H9 (cell line): ENCODE data around the gene AXIN2. TPM values are rescaled to one million over a fixed set of nuclear protein-coding genes. Genes with fewer than 3 reads are reported as not detected.

Experiments used
- DNase-seq: peaks from one replicate; pipeline ENCODE4 v3.0.0-alpha.2; 2017
- H2AFZ ChIP-seq: one replicate; pipeline ENCODE4 v1.6.1; 2013; ENCODE audit warnings: mild to moderate bottlenecking, low read length, control low read depth, moderate library complexity
- H2AK5ac ChIP-seq: 2 replicates; pipeline ENCODE4 v1.6.1; 2013; ENCODE audit warnings: low read length, control low read depth, mixed read lengths; ENCODE audit not compliant: insufficient read length
- H2BK120ac ChIP-seq: one replicate; pipeline ENCODE4 v1.6.1; 2013; ENCODE audit warnings: low read depth, mild to moderate bottlenecking, low read length, control low read depth, inconsistent platforms; ENCODE audit not compliant: poor library complexity, severe bottlenecking
- H2BK12ac ChIP-seq: 2 replicates; pipeline ENCODE4 v1.6.1; 2013; ENCODE audit warnings: low read length, control low read depth, mixed read lengths, low read depth; ENCODE audit not compliant: insufficient read length
- H2BK15ac ChIP-seq: 2 replicates; pipeline ENCODE4 v1.6.1; 2013; ENCODE audit warnings: low read depth, low read length, control low read depth
- H2BK20ac ChIP-seq: one replicate; pipeline ENCODE4 v1.6.1; 2013; ENCODE audit warnings: low read depth, mild to moderate bottlenecking, low read length, control low read depth, inconsistent platforms; ENCODE audit not compliant: poor library complexity, severe bottlenecking
- H2BK5ac ChIP-seq: 2 replicates; pipeline ENCODE4 v1.6.1; 2013; ENCODE audit warnings: low read length, control low read depth, mixed read lengths; ENCODE audit not compliant: insufficient read length
- H3K14ac ChIP-seq: 2 replicates; pipeline ENCODE4 v1.6.1; 2013; ENCODE audit warnings: low read length, control low read depth; ENCODE audit not compliant: insufficient read depth
- H3K18ac ChIP-seq: 2 replicates; pipeline ENCODE4 v1.6.1; 2013; ENCODE audit warnings: low read depth, mild to moderate bottlenecking, mixed read lengths, low read length, control low read depth; ENCODE audit not compliant: insufficient read length
- H3K23ac ChIP-seq: 2 replicates; pipeline ENCODE4 v1.6.1; 2013; ENCODE audit warnings: low read length, control low read depth, mixed read lengths, low read depth; ENCODE audit not compliant: insufficient read length
- H3K23me2 ChIP-seq: 2 replicates; pipeline ENCODE4 v1.6.1; 2013; ENCODE audit warnings: low read depth, mild to moderate bottlenecking, mixed read lengths, low read length, control low read depth; ENCODE audit not compliant: insufficient read length, poor library complexity, severe bottlenecking
- H3K27ac ChIP-seq: 2 replicates; pipeline ENCODE4 v1.5.1; 2013; ENCODE audit warnings: low read length, control low read depth, mixed read lengths, low read depth; ENCODE audit not compliant: insufficient read length
- H3K27me3 ChIP-seq: 2 replicates; pipeline ENCODE4 v1.6.1; 2013; ENCODE audit warnings: low read length, control low read depth, inconsistent platforms; ENCODE audit not compliant: insufficient read depth
- H3K4ac ChIP-seq: 2 replicates; pipeline ENCODE4 v1.6.1; 2013; ENCODE audit warnings: low read depth, mild to moderate bottlenecking, control low read depth, inconsistent platforms, low read length, moderate library complexity
- H3K4me1 ChIP-seq: 2 replicates; pipeline ENCODE4 v1.6.1; 2013; ENCODE audit warnings: low read length, control low read depth, inconsistent platforms; ENCODE audit not compliant: insufficient read depth
- H3K4me2 ChIP-seq: 2 replicates; pipeline ENCODE4 v1.6.1; 2013; ENCODE audit warnings: low read length, control low read depth, mixed read lengths; ENCODE audit not compliant: insufficient read length, insufficient read depth
- H3K56ac ChIP-seq: 2 replicates; pipeline ENCODE4 v1.6.1; 2013; ENCODE audit warnings: low read depth, mild to moderate bottlenecking, mixed read lengths, low read length, control low read depth; ENCODE audit not compliant: insufficient read length
- H3K79me1 ChIP-seq: 2 replicates; pipeline ENCODE4 v1.6.1; 2013; ENCODE audit warnings: low read depth, mild to moderate bottlenecking, moderate library complexity, low read length, control low read depth, inconsistent platforms; ENCODE audit not compliant: insufficient read depth, poor library complexity, severe bottlenecking
- H3K79me2 ChIP-seq: 2 replicates; pipeline ENCODE4 v1.6.1; 2013; ENCODE audit warnings: low read length, control low read depth, inconsistent platforms; ENCODE audit not compliant: insufficient read depth
- H3K9ac ChIP-seq: 2 replicates; pipeline ENCODE4 v1.6.1; 2013; ENCODE audit warnings: low read length, control low read depth, mixed read lengths; ENCODE audit not compliant: insufficient read length; ENCODE audit errors: extremely low read depth
- H3K9me3 ChIP-seq: one replicate; pipeline ENCODE4 v1.6.1; 2013; ENCODE audit warnings: low read depth, low read length, inconsistent platforms; ENCODE audit not compliant: control insufficient read depth
- H3T11ph ChIP-seq: one replicate; pipeline ENCODE4 v1.6.1; 2013; ENCODE audit warnings: mild to moderate bottlenecking, low read length, control low read depth, inconsistent platforms
- H4K20me1 ChIP-seq: one replicate; pipeline ENCODE4 v1.6.1; 2013; ENCODE audit not compliant: control insufficient read depth, insufficient read length, insufficient read depth
- H4K5ac ChIP-seq: 2 replicates; pipeline ENCODE4 v1.6.1; 2013; ENCODE audit warnings: low read depth, mild to moderate bottlenecking, mixed read lengths, low read length, control low read depth; ENCODE audit not compliant: insufficient read length
- H4K8ac ChIP-seq: replicated peaks from 2 replicates; pipeline ENCODE4 v1.6.1; 2013; ENCODE audit warnings: low read length, control low read depth, mixed read lengths, low read depth; ENCODE audit not compliant: insufficient read length
- H4K91ac ChIP-seq: 2 replicates; pipeline ENCODE4 v1.6.1; 2013; ENCODE audit warnings: low read depth, mild to moderate bottlenecking, moderate library complexity, mixed read lengths, low read length, control low read depth; ENCODE audit not compliant: insufficient read length
- H3K27ac Mint-ChIP-seq, 3 experiments: 2 replicates in 2 of 3; 3 replicates in 1 of 3; pipeline ENCODE4 v1.8.0; 2020 to 2021; ENCODE audit warnings: mixed read lengths in 3 of 3, mild to moderate bottlenecking in 1 of 3, moderate library complexity in 1 of 3
- H3K27me3 Mint-ChIP-seq: 2 replicates; pipeline ENCODE4 v1.8.0; 2021; ENCODE audit warnings: low read depth, mild to moderate bottlenecking, moderate library complexity, mixed read lengths
- H3K36me3 Mint-ChIP-seq, 3 experiments: 2 replicates in 2 of 3; 3 replicates in 1 of 3; pipeline ENCODE4 v1.8.0; 2020 to 2021; ENCODE audit warnings: low read depth in 3 of 3, mixed read lengths in 3 of 3; ENCODE audit not compliant: insufficient read depth in 1 of 3
- H3K4me1 Mint-ChIP-seq, 2 experiments: 2 replicates each; pipeline ENCODE4 v1.8.0; 2020; ENCODE audit warnings: mixed read lengths in 2 of 2
- H3K4me3 Mint-ChIP-seq, 2 experiments: 2 replicates in 1 of 2; 3 replicates in 1 of 2; pipeline ENCODE4 v1.8.0; 2020 to 2021; ENCODE audit warnings: mild to moderate bottlenecking in 2 of 2, mixed read lengths in 2 of 2, moderate library complexity in 1 of 2
- H3K9me3 Mint-ChIP-seq, 2 experiments: 2 replicates in 1 of 2; 3 replicates in 1 of 2; pipeline ENCODE4 v1.8.0; 2020; ENCODE audit warnings: mild to moderate bottlenecking in 2 of 2, mixed read lengths in 2 of 2, moderate library complexity in 1 of 2
- WGBS: extraction: QIAGEN DNeasy Blood & Tissue Kit; methylation state at CpG from one replicate; pipeline ENCODE4 v1.1.7; 2013; ENCODE audit warnings: missing lambda C conversion rate, low lambda C conversion rate, mixed read lengths; ENCODE audit not compliant: insufficient read length; ENCODE audit errors: extremely low coverage; 5-methylcytosine and 5-hydroxymethylcytosine counted together
- total RNA-seq: library from RNA; stranded (reverse); gene quantifications from 2 replicates; pipeline ENCODE4 v1.2.1, GENCODE V29; 2021
- TF ChIP-seq, protein P1 (sequence below): fragments of 200-600 bp; sonication (generic); conservative IDR thresholded peaks from 3 replicates; pipeline ENCODE4 v1.8.0; 2021; ENCODE audit warnings: antibody characterized with exemption, mild to moderate bottlenecking

Gene AXIN2
- total RNA-seq, 1 experiment from 2014 or later, result 35.0 TPM

DNA sequence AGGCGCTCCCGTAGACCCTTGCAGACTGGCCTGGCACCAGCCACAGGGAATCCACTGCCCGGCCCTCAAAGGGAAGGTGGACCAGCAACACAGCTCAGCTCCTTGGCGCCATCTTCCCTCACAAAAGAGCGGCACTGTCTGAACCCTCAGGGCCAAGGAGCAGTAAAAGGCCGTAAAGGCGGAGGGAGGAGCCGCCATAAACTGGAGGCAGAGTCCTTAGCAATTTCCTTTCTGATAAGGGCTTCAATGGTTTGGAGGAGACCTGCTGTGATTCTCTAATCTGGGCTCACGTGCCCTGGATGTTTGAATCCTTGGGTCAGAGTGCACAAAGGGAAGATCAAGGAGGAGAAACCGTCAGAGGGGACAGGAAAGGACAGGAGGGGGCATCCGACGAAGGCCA lies 15.5 kb upstream of the AXIN2 start:
- Histone ChIP-seq H2AFZ (no peak overlapping the region), H3K27ac (no peak overlapping the region), H2BK12ac (no peak overlapping the region), H2BK20ac (no peak overlapping the region), H3K4me1 (peaks cover 9% of the 10 kb centered on the region; the same call in 1 of the 2 replicates), H3K79me2 (no peaks in the 10 kb centered on the region), H4K91ac (no peak overlapping the region), H3K27me3 (no peaks in the 10 kb centered on the region), H2AK5ac (no peak overlapping the region), H3K79me1 (no peaks in the 10 kb centered on the region), H3K23ac (no peak overlapping the region), H3K56ac (no peak overlapping the region), H4K20me1 (no peaks in the 10 kb centered on the region), H4K5ac (no peak overlapping the region), H3K4ac (no peak overlapping the region), H3K18ac (no peak overlapping the region), H2BK120ac (no peak overlapping the region), H2BK5ac (no peak overlapping the region), H4K8ac (no peak overlapping the region), H3K23me2 (peaks cover 3% of the 10 kb centered on the region), H3K9ac (no peak overlapping the region), H3K14ac (no peak overlapping the region), H3T11ph (no peak overlapping the region), H3K4me2 (no peak overlapping the region), H2BK15ac (no peak overlapping the region), H3K9me3 (no peaks in the 10 kb centered on the region)
- Mint-ChIP-seq H3K27me3 (no peaks in the 10 kb centered on the region; the same call in none of the 2 replicates), H3K4me3 (no peak overlapping the region), H3K4me1 (peaks cover 31 to 32% of the 10 kb centered on the region in 2 experiments), H3K27ac (0 out of 7 replicates have a peak overlapping the region, but pooled peaks of 1 of the 3 experiments have one; percentile 34), H3K36me3 (0 out of 7 replicates have a peak, but pooled peaks cover 0 to 2% (median 0%) of the 10 kb centered on the region in 3 experiments), H3K9me3 (no peaks in the 10 kb centered on the region; a peak in 1 of 5 replicates)
- TF ChIP-seq, protein P1, sequence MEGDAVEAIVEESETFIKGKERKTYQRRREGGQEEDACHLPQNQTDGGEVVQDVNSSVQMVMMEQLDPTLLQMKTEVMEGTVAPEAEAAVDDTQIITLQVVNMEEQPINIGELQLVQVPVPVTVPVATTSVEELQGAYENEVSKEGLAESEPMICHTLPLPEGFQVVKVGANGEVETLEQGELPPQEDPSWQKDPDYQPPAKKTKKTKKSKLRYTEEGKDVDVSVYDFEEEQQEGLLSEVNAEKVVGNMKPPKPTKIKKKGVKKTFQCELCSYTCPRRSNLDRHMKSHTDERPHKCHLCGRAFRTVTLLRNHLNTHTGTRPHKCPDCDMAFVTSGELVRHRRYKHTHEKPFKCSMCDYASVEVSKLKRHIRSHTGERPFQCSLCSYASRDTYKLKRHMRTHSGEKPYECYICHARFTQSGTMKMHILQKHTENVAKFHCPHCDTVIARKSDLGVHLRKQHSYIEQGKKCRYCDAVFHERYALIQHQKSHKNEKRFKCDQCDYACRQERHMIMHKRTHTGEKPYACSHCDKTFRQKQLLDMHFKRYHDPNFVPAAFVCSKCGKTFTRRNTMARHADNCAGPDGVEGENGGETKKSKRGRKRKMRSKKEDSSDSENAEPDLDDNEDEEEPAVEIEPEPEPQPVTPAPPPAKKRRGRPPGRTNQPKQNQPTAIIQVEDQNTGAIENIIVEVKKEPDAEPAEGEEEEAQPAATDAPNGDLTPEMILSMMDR, result peak; percentile 45
- DNase-seq, result peak; percentile 79
- WGBS, result no CpG with 5 or more reads among the region's 12 CpGs
